SK-N-MC (cell line): ENCODE measurements around the gene TNFSF10.

Source experiments
- DNase-seq: peaks from one replicate; pipeline ENCODE4 v3.0.0-alpha.2; 2011; ENCODE audit warnings: low read depth, low spot score
- H3K27ac ChIP-seq: fragments of 200-600 bp; sonication (generic); 2 replicates; pipeline ENCODE4 v1.5.1; 2016; ENCODE audit warnings: mixed run types
- H3K36me3 ChIP-seq: fragments of 200-600 bp; sonication (generic); 2 replicates; pipeline ENCODE4 v1.6.1; 2017; ENCODE audit warnings: antibody characterized with exemption, low read length, mixed read lengths; ENCODE audit not compliant: insufficient read depth
- H3K4me3 ChIP-seq: fragments of 200-600 bp; sonication (generic); 2 replicates; pipeline ENCODE4 v1.5.1; 2016
- H3K9ac ChIP-seq: fragments of 200-600 bp; sonication (generic); 2 replicates; pipeline ENCODE4 v1.8.0; 2017; ENCODE audit warnings: mixed run types, mixed read lengths; ENCODE audit not compliant: insufficient read length
- H3K9me3 ChIP-seq: fragments of 200-600 bp; sonication (generic); 2 replicates; pipeline ENCODE4 v1.6.1; 2017; ENCODE audit warnings: low read depth, mild to moderate bottlenecking, antibody characterized with exemption, low read length, moderate library complexity, mixed read lengths
- EZH2 ChIP-seq: fragments of 200-600 bp; sonication (generic); IDR thresholded peaks from one replicate; pipeline ENCODE4 v1.6.1; 2017; ENCODE audit warnings: antibody characterized with exemption
- FOXP2 ChIP-seq: optimal IDR thresholded peaks from 2 replicates; pipeline ENCODE3; 2011; ENCODE audit warnings: mild to moderate bottlenecking, moderate library complexity; ENCODE audit not compliant: insufficient read depth; ENCODE audit errors: extremely low read length, control extremely low read depth
- POLR2AphosphoS5 ChIP-seq: IDR thresholded peaks from 2 replicates; pipeline ENCODE4 v1.6.1; 2012; ENCODE audit warnings: mild to moderate bottlenecking, low read depth, low read length, borderline replicate concordance

Gene TNFSF10

DNA sequence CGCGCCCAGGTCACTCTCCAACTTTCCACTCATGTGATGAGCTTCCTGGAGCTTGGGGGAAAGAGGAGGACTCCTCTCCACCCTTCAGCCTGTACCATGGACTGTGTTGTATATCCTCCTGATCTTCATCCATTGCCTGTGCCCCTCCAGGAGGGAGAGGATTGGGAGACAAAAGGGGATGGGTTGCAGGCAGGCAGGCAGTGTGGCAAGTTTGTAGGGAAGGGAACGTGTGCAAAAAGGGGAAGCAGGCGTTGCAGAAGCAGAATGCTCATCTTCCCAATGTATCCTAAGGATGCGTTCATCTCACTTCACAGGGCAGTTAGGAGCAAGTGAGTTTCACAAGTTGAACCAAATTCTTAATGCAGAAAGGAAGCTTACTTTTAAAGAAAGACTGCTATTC is 46.9 kb downstream of the TNFSF10 start:
- no peak overlapping the region for H3K27ac ChIP-seq
- no peaks in the 10 kb centered on the region for H3K9me3 ChIP-seq
- no peaks in the 10 kb centered on the region for H3K36me3 ChIP-seq
- peak overlapping the region; percentile 47 for H3K9ac ChIP-seq
- TF ChIP-seq POLR2AphosphoS5 (no peak), EZH2 (no peak), FOXP2 (no peak)
- peak overlapping the region; percentile 89 for H3K4me3 ChIP-seq
- DNase-seq, result no peak

DNA sequence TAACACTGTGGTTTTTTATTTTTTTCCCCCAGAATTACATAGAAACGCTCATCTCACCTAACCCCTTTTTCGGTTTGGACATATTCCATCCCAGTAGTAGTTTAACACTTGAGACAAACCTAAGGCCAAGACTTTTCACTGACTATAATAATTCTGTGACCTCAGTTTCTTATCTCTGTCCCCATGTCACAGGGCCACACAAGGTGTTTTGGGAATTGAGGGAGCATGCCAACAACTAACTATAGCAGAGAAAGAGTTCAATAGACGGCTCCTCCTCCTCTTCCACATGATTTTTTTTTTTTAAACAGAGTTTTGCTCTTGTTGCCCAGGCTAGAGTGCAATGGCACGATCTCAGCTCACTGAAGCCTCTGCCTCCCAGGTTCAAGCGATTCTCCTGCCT is 47.5 kb downstream of the TNFSF10 start:
- Histone ChIP-seq H3K36me3 (no peaks in the 10 kb centered on the region), H3K9ac (no peak overlapping the region), H3K27ac (no peak overlapping the region), H3K4me3 (no peak overlapping the region), H3K9me3 (no peaks in the 10 kb centered on the region)
- DNase-seq, result no peak
- TF ChIP-seq EZH2 (no peak), FOXP2 (no peak), POLR2AphosphoS5 (no peak)

DNA sequence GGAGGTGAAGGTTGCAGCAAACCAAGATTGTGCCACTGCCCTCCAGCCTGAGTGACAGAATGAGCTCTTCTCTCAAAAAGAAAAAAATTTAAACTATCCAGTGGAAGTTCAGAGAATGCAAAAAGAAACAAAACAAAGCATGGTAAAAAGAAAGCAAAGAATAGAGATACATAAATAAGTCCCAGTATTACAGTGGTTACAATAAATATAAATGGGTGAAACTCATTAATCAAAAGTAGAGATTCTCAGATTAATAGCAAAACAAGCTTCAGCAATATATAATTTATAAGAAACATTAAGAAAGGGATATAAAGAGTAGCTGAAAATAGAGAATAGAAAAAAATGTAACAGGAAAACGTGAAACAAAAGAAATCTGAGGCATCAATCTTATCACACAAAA is 51.3 kb downstream of the TNFSF10 start:
- Histone ChIP-seq H3K4me3 (no peak overlapping the region), H3K9me3 (no peaks in the 10 kb centered on the region), H3K9ac (no peak overlapping the region), H3K36me3 (no peaks in the 10 kb centered on the region), H3K27ac (no peak overlapping the region)
- no peak for DNase-seq
- TF ChIP-seq FOXP2 (no peak), POLR2AphosphoS5 (no peak), EZH2 (no peak)

DNA sequence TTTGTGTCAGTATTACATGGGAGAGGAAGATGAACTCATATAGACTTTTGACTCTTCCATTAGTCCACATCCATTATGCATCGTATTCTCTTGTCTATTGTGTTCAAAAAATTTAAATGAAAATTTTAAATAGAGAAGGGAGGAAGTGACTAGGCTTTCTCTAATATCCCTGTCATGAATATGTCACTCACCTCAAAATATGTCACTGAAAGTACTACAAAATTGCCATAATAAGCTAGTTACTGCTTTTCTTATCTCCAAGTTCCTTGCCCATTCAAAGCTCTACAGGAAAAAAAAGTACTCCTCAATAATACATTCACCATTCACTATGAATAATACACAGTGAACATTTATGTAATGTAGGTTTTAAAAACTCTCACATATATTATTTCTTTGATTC is 52.6 kb downstream of the TNFSF10 start:
- Histone ChIP-seq H3K9ac (no peak overlapping the region), H3K4me3 (no peak overlapping the region), H3K36me3 (no peaks in the 10 kb centered on the region), H3K9me3 (no peaks in the 10 kb centered on the region), H3K27ac (no peak overlapping the region)
- TF ChIP-seq EZH2 (no peak), POLR2AphosphoS5 (no peak), FOXP2 (no peak)
- DNase-seq, result no peak

DNA sequence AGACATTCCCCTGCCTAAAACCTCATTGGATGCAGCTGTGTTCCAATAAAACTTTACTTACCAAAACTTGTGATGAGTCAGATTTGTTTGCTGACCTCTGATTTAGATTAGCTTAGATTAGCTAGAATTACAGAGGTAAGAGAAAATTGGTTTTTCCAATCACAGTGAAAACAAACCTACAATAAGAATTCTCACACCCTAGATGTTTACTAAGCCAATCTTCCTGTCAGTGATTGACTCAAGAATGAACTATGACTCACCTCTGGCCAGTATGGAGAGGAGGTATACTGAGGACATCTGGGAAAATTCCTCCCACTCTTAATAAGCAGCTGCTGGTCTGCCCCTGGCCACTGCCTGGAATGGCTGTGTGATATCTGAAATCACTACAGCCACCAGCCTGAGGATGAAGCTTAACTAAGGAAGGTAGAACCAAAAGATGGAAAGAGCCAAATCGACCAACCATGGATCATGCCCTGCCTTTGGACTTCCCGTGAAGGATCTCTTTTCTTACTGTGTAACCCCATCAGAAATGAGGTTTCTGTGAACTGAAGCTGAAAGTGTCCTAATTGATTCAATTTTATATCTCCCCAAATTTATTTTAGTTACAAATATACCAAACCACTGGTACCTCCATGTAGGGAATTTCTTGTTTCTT is 55.9 kb downstream of the TNFSF10 start:
- no peak overlapping the region for H3K4me3 ChIP-seq
- DNase-seq, result no peak
- no peaks in the 10 kb centered on the region for H3K36me3 ChIP-seq
- H3K27ac ChIP-seq, result no peak overlapping the region
- TF ChIP-seq FOXP2, result no peak
- no peak for TF ChIP-seq EZH2
- no peak for TF ChIP-seq POLR2AphosphoS5
- no peak overlapping the region for H3K9ac ChIP-seq
- no peaks in the 10 kb centered on the region for H3K9me3 ChIP-seq

DNA sequence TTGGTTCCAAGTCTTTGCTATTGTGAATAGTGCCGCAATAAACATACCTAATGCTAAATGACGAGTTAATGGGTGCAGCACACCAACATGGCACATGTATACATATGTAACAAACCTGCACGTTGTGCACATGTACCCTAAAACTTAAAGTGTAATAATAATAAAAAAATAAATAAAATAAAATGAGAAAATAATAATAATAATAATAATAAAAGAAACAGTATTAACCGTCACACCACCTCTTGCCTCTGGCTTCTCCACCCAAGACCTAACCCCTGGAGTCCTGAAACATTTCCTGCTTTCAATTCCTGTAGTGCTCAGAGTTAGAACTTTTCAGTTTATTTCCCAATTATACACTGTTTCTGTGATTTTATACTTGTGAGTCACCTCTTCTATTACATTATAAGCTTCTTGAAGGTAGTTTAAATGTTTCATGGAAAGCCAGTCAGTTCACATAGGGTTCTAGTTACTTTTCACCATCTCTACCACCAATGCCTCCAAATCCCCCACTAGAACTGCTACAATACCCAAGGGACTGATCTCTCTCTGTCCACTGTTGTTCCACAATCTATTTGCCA is 56.6 kb downstream of the TNFSF10 start:
- Histone ChIP-seq H3K4me3 (no peak overlapping the region), H3K9ac (no peak overlapping the region), H3K27ac (no peak overlapping the region), H3K36me3 (no peaks in the 10 kb centered on the region), H3K9me3 (no peaks in the 10 kb centered on the region)
- no peak for DNase-seq
- TF ChIP-seq EZH2 (no peak), FOXP2 (no peak), POLR2AphosphoS5 (no peak)

DNA sequence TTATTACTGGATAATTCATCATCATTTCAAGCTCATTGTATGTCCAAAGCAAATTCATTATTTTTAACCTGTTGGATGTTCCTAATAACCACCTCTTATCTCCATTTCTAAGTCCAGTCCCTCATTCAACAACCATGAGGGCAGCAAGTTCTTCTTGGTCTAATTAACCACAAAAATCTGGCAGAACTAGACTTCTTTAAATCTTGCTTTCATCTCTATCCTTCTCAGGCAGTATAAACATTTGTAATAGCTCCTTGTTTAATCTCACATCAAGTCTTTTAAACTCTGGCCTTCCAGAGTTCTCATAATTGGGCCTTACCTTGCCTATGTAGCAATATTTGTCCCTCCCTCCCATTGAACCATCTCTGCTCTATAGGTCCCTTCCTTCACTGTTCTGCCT is 57.9 kb downstream of the TNFSF10 start:
- H3K36me3 ChIP-seq, result no peaks in the 10 kb centered on the region
- no peaks in the 10 kb centered on the region for H3K9me3 ChIP-seq
- H3K27ac ChIP-seq, result no peak overlapping the region
- H3K9ac ChIP-seq, result no peak overlapping the region
- H3K4me3 ChIP-seq, result no peak overlapping the region
- DNase-seq, result no peak
- no peak for TF ChIP-seq POLR2AphosphoS5
- TF ChIP-seq EZH2, result no peak
- TF ChIP-seq FOXP2, result no peak

DNA sequence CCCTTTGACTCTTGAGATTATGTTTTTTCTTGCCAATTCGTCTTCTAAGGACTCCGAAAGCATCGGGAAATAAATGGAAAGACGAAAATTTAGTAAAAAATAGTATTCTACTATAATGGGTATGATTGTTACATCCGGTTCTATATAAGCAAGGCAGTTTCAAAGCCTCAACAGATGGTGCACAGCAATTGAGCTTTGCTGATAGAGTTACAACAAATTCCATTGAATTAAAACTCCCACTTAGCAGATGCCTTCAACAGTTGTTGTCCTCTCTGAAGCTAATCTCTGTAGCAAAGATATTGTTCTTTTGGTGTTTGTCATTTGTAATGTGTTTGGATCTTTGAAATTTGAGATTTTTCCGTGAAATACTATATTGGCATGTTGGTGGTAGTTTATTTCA is 58.9 kb downstream of the TNFSF10 start:
- TF ChIP-seq EZH2 (no peak), POLR2AphosphoS5 (no peak), FOXP2 (no peak)
- Histone ChIP-seq H3K9me3 (no peaks in the 10 kb centered on the region), H3K9ac (no peak overlapping the region), H3K4me3 (no peak overlapping the region), H3K27ac (no peak overlapping the region), H3K36me3 (no peaks in the 10 kb centered on the region)
- no peak for DNase-seq

DNA sequence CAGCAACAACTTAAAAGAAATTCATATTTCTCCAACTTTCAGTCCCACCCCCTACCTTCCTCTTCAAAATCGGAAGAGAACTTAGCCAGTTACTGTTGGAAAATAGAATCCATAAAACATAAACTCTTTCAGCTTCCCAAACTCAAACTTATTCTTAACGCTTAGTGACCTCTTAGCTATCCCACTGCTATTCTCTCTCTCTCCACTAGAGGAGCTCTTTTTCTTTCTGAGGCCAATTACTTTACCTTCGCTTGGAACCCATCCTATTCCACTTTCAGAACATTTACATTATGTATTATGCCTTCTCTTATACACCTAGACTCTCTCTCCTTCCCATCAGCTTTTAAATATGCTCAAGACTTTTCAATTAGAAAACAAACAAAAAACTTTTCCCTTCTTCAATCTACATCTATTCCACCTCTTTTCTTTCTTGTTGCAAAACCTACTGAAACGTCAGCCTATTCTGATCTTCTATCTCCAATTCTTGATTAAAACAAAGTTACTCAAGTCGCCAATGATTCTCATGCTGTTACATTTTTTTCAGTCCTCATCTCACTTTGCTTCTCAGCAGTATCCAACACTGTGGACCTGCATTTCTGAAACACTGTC is 61.6 kb downstream of the TNFSF10 start:
- Histone ChIP-seq H3K9ac (no peak overlapping the region), H3K9me3 (no peaks in the 10 kb centered on the region), H3K36me3 (no peaks in the 10 kb centered on the region), H3K4me3 (no peak overlapping the region), H3K27ac (no peak overlapping the region)
- no peak for DNase-seq
- TF ChIP-seq EZH2, result no peak
- no peak for TF ChIP-seq POLR2AphosphoS5
- no peak for TF ChIP-seq FOXP2
